Endothelial cell of umbilical vein (primary cell): ENCODE measurements around the gene GABBR2.

Experiments
- EZH2 ChIP-seq: IDR thresholded peaks from 2 replicates; pipeline ENCODE4 v1.6.1; 2012; ENCODE audit warnings: borderline replicate concordance, low read depth, mild to moderate bottlenecking, moderate library complexity, low read length, inconsistent platforms; ENCODE audit not compliant: severe bottlenecking
- FOS ChIP-seq: IDR thresholded peaks from 2 replicates; pipeline ENCODE4 v1.6.1; 2011; ENCODE audit warnings: mild to moderate bottlenecking, low read length, moderate library complexity, borderline replicate concordance; ENCODE audit not compliant: insufficient read depth
- POLR2A ChIP-seq: IDR thresholded peaks from 2 replicates; pipeline ENCODE4 v1.6.1; 2012; ENCODE audit warnings: low read depth, mild to moderate bottlenecking, control low read depth, low read length
- POLR2AphosphoS5 ChIP-seq: IDR thresholded peaks from 2 replicates; pipeline ENCODE4 v1.6.1; 2012; ENCODE audit warnings: low read depth, mild to moderate bottlenecking, control low read depth, low read length, moderate library complexity; ENCODE audit not compliant: insufficient read depth
- TF ChIP-seq, protein P1 (sequence below), 2 donors: IDR thresholded peaks; 1 replicate in 1 of 2; 2 replicates in 1 of 2; pipeline ENCODE4 v1.5.1; 2011; ENCODE audit warnings: low read length in 2 of 2, mild to moderate bottlenecking in 2 of 2, moderate library complexity in 2 of 2, control low read depth in 1 of 2, inconsistent platforms in 1 of 2, low read depth in 1 of 2; ENCODE audit not compliant: insufficient read depth in 1 of 2; ENCODE audit errors: extremely low read depth in 1 of 2
- TF ChIP-seq, protein P2 (sequence below): IDR thresholded peaks from 2 replicates; pipeline ENCODE4 v1.6.1; 2011; ENCODE audit not compliant: insufficient read depth, insufficient read length

DNA sequence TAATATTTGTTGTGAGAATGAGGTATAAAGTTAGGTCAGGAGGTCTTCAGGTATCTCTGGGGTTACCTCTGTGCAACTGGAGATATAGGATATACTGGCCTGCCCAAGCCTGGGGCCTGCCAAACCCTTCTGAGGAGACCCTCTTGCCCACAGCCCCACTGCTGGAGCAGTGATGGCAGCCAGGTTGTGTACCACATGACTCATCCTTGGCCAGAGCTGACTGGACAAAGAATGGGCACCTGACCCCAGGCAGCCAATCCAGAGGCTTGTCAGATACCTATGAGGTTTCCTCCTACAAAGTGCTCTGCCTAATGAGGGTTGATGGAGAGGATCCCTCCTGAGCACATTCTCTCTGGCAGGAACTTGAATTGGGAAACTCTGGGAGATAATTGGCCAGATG is 397.2 kb downstream of the GABBR2 start:
- TF ChIP-seq, protein P1, sequence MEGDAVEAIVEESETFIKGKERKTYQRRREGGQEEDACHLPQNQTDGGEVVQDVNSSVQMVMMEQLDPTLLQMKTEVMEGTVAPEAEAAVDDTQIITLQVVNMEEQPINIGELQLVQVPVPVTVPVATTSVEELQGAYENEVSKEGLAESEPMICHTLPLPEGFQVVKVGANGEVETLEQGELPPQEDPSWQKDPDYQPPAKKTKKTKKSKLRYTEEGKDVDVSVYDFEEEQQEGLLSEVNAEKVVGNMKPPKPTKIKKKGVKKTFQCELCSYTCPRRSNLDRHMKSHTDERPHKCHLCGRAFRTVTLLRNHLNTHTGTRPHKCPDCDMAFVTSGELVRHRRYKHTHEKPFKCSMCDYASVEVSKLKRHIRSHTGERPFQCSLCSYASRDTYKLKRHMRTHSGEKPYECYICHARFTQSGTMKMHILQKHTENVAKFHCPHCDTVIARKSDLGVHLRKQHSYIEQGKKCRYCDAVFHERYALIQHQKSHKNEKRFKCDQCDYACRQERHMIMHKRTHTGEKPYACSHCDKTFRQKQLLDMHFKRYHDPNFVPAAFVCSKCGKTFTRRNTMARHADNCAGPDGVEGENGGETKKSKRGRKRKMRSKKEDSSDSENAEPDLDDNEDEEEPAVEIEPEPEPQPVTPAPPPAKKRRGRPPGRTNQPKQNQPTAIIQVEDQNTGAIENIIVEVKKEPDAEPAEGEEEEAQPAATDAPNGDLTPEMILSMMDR (IDR thresholded peaks at IDR 0.05; ENCODE audit: extremely low read depth in 1 of 2, insufficient read depth in 1 of 2, low read depth in 1 of 2, low read length in 2 of 2), result no peak
- no peak for TF ChIP-seq POLR2AphosphoS5
- no peak for TF ChIP-seq EZH2
- no peak for TF ChIP-seq POLR2A
- TF ChIP-seq FOS, result no peak
- TF ChIP-seq, protein P2, sequence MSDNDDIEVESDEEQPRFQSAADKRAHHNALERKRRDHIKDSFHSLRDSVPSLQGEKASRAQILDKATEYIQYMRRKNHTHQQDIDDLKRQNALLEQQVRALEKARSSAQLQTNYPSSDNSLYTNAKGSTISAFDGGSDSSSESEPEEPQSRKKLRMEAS, result no peak
